GM21619 (cell line): ENCODE data around the gene PDE7B.

ENCODE experiments used
- ATAC-seq: cut with Tn5 transposase; IDR thresholded peaks from one replicate; pipeline ENCODE4 v1.9.1; 2021; ENCODE audit not compliant: unreplicated experiment

Gene PDE7B

DNA sequence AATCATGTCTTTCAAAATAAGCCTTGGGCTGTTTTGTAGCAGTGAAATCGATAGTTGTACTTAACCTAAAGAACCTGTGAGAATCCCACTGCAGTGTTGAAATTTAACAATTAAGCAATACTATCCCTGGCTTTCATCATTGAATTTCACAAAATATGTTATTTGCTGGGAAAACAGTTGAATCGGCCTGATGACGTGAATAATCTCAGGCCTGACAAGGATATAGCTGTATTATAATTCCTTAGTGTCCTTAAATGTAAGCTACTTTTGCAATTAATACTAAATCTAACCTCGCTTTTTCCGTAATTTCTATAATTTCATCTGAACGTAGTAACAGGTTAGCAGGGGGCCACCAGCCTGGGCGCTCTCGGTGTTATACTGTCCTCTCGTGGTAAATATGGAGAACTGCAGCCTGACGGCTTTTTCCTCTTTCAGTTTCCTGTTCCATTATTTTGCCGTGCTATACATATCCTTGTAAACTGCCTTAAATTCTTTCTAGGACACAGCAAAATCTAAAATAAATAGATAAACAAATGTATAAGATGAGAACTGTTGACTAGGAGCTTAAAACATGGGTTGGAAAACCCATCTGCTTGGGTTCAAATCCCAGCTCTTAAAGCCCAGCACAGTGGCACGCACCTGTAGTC, 374.6 kb downstream of the PDE7B start:
- ATAC-seq: peak; percentile 68

DNA sequence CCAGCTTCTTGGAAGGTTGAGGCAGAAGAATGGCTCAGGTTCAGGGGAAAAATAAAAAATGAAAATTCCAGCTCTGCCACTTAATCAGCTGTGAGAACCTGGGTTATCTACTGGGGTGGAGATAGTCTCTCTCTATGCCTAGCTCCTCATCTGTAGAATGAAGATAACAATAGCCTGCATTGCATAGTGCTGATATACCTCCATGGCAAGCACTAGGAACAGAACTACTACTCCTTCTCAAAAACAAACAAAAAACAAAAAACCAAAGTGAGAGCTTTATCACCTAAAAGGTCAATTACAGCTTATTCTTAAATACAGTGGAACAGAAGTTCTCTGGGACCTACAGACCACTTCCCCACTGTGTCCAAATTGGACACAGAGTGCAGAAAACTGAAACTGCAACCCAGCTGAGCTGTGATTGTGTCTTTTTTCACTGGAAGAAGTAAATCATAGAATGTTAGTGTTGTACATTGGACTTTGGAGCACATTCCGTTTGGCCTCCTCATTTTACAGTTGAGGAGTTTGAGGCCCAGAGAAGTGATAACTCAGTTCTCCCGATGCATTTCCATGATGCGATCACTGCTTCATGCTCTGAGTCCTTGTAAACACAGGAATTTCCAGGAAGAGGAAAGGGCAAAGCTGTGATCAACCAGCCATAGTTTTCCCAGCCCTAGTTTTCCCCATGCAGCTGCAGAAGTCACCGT, 375.3 kb downstream of the PDE7B start:
- no peak for ATAC-seq

DNA sequence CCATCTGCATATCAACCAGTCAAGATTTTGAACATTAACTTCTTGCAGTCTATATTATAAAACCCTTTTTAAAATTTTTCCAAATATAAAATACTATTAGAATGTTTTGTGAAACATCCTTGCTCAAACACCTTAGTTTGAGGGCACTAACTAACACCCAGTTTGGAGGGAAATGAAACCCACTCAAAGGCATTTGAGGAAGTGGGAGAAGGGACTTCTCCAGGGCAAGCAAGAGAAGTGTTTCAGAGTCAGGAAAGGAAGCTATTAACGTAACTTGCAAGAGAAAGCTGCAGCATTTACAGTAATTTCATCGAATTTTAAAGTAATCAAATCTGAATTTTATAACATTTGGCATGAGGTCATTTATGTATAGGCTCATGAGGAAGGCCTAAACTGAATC, 377.3 kb downstream of the PDE7B start:
- ATAC-seq: peak; percentile 56

DNA sequence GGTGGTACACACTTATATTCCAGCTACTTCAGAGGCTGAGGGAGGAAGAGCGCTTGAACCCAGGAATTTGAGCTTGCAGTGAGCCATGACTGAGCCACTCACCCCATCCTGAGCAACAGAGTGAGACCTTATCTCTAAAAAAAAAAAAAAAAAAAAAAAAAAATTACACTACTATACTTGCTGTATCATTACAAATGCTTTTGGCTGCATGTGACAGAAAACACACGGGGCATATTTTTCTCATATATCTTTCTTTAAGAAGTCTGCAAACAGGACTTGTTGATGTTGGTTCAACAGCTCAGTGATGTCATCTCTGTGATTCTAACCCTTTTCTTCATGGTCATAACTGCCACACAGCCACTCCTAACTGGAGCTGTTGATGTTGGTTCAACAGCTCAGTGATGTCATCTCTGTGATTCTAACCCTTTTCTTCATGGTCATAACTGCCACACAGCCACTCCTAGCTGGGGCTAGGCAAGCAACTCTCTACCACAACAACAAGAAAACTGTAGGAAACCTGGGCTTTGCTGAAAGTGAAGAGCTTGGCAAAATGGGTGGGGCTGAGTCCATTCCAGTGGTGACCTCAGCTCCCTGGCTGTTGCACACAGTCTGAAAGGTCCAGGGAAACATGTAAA, 378.8 kb downstream of the PDE7B start:
- no peak for ATAC-seq

DNA sequence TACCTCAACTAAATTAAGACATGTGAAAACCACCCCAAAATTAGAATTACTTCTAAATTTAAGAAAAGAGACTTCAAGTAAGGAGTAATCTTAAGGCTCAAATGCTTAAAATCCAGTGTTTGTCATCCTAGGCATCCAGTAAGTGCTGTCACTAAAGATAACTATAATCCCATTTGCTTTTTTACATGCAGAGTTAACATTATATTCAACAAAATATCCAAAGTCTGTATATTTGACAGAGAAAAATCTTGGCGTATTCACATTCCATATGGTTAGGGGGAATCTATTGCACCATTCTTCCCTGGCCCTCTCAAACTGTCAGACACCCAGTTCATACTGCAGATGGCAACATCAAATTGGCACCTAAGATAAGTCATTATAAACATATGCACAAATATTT, 381.2 kb downstream of the PDE7B start:
- ATAC-seq: no peak

DNA sequence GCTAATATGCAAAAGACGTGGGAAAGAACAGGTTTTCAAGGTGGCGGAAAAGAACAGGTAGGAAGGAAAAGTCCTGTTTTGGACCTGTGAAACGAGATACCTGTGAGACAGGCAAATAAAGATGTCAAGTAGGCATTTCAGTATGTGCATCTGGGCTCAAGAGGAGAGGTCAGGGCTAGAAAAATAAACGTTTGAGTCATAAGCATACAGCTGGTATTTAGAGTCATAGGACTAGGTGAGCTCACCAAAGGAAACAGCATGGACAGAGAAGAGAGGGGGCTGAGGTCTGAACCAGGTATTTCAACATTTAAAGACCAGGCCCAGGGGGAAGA, 383.7 kb downstream of the PDE7B start:
- no peak for ATAC-seq

DNA sequence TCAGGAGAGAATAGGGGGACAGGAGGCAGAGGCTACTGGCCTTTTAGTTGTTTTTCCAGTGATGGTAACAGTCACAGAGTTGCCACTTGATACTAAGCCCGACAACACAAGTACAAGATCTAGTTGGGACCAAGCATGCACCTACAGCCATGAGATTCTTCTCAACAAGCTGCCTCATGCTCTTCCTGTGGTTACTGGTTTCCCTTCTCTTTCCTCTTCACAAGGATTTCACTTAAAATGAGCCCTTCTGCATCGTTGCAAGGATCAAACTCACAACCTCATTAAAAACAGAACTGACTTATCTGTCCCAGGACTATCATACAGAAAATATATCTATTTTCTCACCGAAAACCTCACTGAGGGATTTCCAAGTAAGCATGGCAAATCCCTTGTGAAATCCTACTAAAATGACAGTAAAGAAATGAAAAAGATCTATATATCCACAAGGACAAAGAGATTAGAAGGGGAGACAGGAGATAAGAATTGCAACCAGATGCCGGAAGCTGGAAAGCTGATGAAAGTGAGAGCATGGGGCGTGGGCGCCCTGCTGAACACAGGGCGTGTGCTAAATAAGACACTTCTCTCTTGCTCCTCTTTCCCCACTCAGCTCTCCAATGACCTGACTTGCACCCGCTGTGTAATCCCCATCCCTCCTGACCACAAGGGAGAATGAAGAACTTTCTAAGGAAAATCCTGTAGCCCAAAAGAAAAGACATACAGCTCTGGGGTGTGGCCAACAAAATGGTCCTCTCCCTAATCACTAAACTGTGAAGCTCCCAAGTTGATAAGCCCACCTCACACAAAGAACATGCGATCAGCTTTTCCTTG, 385.2 kb downstream of the PDE7B start:
- ATAC-seq: no peak

DNA sequence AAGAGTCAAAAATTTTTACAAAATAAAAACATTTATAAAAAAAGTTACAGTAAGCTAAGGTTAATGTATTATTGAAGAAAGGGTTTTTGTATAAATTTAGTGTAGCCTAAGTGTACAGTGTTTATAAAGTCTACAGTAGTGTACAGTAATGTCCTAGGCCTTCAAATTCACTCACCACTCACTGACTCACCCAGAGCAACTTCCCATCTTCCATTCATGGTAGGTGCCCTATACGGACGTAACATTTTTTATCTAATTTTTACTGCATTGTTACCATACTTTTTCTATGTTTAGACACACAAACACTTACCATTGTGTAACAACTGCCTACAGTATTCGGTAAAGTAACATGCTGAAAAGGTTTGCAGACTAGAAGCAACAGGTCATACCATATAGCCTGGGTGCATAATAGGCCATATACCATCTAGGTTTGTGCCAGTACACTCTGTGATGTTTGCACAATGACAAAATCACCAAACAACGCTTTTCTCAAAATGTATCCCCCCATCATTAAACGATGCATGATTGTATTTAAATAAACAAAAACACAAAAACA, 392.6 kb downstream of the PDE7B start:
- no peak for ATAC-seq
